ENCODE results near the gene FARSB.
"Not testable (repeated sequence)": the region's sequence is repeated elsewhere in the genome, so short reads cannot be mapped to it uniquely, and the experiment has no call there.

Gene FARSB

DNA sequence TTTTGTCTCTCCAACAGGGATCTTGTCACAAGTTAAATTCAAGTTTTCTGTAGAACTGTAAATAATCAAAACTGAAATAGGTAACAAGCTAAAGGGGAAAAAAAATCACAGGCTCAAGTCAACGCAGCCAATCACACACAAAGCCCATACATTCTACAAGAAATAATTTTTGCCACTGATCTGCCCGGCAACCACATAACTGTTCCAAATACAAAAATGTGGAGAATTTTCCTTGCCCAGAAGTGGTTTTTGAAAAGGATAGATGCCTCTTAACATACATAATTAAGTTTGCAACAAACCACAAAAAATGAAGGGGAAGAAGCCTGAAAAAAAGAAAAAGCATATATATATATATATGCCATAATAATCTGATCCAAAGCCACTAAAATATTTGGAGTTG, 60.3 kb downstream of the FARSB start:
- no peak for DNase-seq
- Mint-ChIP-seq H3K27me3 (ENCODE audit: low read depth, poor library complexity) (no peaks in the 10 kb centered on the region), H3K36me3 (ENCODE audit: low read depth) (peaks cover 48% of the 10 kb centered on the region), H3K9me3 (peaks cover under 1% of the 10 kb centered on the region), H3K27ac (no peak overlapping the region), H3K4me3 (no peak overlapping the region), H3K4me1 (peaks cover 31% of the 10 kb centered on the region)
- TF ChIP-seq, protein P1, sequence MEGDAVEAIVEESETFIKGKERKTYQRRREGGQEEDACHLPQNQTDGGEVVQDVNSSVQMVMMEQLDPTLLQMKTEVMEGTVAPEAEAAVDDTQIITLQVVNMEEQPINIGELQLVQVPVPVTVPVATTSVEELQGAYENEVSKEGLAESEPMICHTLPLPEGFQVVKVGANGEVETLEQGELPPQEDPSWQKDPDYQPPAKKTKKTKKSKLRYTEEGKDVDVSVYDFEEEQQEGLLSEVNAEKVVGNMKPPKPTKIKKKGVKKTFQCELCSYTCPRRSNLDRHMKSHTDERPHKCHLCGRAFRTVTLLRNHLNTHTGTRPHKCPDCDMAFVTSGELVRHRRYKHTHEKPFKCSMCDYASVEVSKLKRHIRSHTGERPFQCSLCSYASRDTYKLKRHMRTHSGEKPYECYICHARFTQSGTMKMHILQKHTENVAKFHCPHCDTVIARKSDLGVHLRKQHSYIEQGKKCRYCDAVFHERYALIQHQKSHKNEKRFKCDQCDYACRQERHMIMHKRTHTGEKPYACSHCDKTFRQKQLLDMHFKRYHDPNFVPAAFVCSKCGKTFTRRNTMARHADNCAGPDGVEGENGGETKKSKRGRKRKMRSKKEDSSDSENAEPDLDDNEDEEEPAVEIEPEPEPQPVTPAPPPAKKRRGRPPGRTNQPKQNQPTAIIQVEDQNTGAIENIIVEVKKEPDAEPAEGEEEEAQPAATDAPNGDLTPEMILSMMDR (IDR thresholded peaks at IDR 0.05): no peak

- Mint-ChIP-seq H3K4me1 (peaks cover 28% of the 10 kb centered on the region), H3K4me3 (no peak overlapping the region), H3K36me3 (ENCODE audit: low read depth) (peaks cover 50% of the 10 kb centered on the region), H3K27me3 (ENCODE audit: low read depth, poor library complexity) (no peaks in the 10 kb centered on the region), H3K9me3 (peaks cover 7% of the 10 kb centered on the region), H3K27ac (no peak overlapping the region)
- TF ChIP-seq, protein P1 (IDR thresholded peaks at IDR 0.05): no peak
- no peak for DNase-seq
Observed at GRCh38 chr2:222594679-222595078, 61.2 kb downstream of the FARSB start.

- no peak for DNase-seq
- H3K9me3 Mint-ChIP-seq: peaks cover 32% of the 10 kb centered on the region
- H3K4me3 Mint-ChIP-seq: no peak overlapping the region
- peaks cover 65% of the 10 kb centered on the region for H3K36me3 Mint-ChIP-seq (ENCODE audit: low read depth)
- peaks cover 10% of the 10 kb centered on the region for H3K4me1 Mint-ChIP-seq
- H3K27me3 Mint-ChIP-seq (ENCODE audit: low read depth, poor library complexity): no peaks in the 10 kb centered on the region
- TF ChIP-seq, protein P1 (IDR thresholded peaks at IDR 0.05): no peak
- H3K27ac Mint-ChIP-seq: no peak overlapping the region
Observed at GRCh38 chr2:222592176-222592575, 63.7 kb downstream of the FARSB start.

GRCh38 chr2:222591661-222592060, 64.2 kb downstream of the FARSB start:
- Mint-ChIP-seq H3K36me3 (ENCODE audit: low read depth) (peaks cover 70% of the 10 kb centered on the region), H3K9me3 (peaks cover 38% of the 10 kb centered on the region), H3K27ac (no peak overlapping the region), H3K4me3 (no peak overlapping the region), H3K4me1 (peaks cover 10% of the 10 kb centered on the region), H3K27me3 (ENCODE audit: low read depth, poor library complexity) (no peaks in the 10 kb centered on the region)
- TF ChIP-seq, protein P1 (IDR thresholded peaks at IDR 0.05): no peak
- DNase-seq: no peak

DNA sequence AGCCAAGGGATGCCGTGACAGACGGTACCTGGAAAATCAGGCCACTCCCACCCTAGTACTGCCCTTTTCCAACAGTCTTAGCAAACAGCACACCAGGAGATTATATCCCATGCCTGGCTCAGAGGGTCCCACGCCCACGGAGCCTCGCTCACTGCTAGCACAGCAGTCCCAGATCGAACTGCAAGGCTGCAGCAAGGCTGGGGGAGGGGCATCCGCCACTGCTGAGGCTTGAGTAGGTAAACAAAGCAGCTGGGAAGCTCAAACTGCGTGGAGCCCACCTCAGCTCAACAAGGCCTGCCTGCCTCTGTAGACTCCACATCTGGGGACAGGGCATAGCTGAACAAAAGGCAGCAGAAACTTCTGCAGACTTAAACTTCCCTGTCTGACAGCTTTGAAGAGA, 71.3 kb downstream of the FARSB start:
- H3K4me1 Mint-ChIP-seq; DNase-seq; H3K27me3 Mint-ChIP-seq (ENCODE audit: low read depth, poor library complexity); H3K4me3 Mint-ChIP-seq; H3K27ac Mint-ChIP-seq: not testable (repeated sequence)
- H3K9me3 Mint-ChIP-seq: peaks cover 70% of the 10 kb centered on the region
- peaks cover 78% of the 10 kb centered on the region for H3K36me3 Mint-ChIP-seq (ENCODE audit: low read depth)

- Mint-ChIP-seq H3K9me3 (peaks cover 54% of the 10 kb centered on the region), H3K4me3 (no peak overlapping the region), H3K4me1 (peaks cover 16% of the 10 kb centered on the region), H3K27ac (no peak overlapping the region), H3K27me3 (ENCODE audit: low read depth, poor library complexity) (no peaks in the 10 kb centered on the region), H3K36me3 (ENCODE audit: low read depth) (peaks cover 63% of the 10 kb centered on the region)
- DNase-seq: no peak
- TF ChIP-seq, protein P1 (IDR thresholded peaks at IDR 0.05): no peak
Observed at GRCh38 chr2:222582928-222583327, 73.0 kb downstream of the FARSB start.

Data from nephron progenitor cell (in vitro differentiated cells).